ENCODE results near the gene IDE. TPM values are rescaled to one million over a fixed set of nuclear protein-coding genes. Genes with fewer than 3 reads are reported as not detected.

Gene IDE
- total and polyA plus RNA-seq, 9 donors, result 10.7 to 16.4 (median 12.8) TPM

DNA sequence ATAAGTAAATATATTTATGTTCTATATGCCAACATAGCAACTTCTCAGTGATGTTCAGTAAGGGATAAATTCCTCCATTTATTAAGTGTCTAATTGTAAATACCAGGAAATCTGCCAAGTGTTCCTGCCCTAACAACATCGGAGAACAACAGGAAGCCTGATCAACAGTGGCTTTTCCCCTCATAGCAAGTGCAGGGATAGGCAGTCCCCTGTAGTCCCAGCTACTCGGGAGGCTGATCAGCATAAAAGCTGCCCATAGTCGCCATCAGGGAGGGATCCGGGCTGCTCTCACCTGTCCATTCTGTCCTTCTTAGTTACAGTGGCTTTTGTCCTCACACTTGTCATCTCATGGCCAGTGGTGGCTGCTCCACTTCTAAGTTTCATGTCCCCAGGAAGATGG is 141.3 kb downstream of the IDE start:
- no peak overlapping the region for H3K4me3 ChIP-seq (ENCODE audit: low read length)
- H3K4me1 ChIP-seq (ENCODE audit: control insufficient read depth, insufficient read depth, low read length), result no peaks in the 10 kb centered on the region
- H3K27me3 ChIP-seq (ENCODE audit: control insufficient read depth, insufficient read depth, low read length), result no peaks in the 10 kb centered on the region
- H3K9me3 ChIP-seq (replicated peaks; ENCODE audit: control insufficient read depth, low read depth, low read length), result no peaks in the 10 kb centered on the region
- H3K27ac ChIP-seq (ENCODE audit: low read length), result peak overlapping the region; percentile 38
- DNase-seq, result peak; percentile 7
- no peaks in the 10 kb centered on the region for H3K36me3 ChIP-seq (ENCODE audit: control insufficient read depth, insufficient read depth, low read length)
- WGBS (ENCODE audit: insufficient coverage), result 38% methylated on average over 4 of the region's 4 CpGs

DNA sequence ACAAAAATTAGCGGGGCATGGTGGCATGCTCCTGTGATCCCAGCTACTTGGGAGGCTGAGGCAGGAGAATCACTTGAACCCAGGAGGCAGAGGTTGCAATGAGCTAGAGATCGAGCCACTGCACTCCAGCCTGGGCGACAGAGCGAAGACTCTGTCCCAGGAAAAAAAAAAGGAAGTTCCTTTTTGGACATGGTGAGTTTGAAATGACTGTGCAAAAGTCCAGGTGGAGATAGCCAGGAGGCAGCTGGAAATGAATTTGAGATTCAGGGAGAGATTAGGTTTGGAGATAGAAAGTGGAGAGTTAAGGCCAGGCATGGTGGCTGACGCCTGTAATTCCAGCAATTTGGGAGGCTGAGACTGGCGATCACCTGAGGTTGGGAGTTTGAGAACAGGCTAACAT is 143.8 kb downstream of the IDE start:
- DNase-seq, result no peak
- 84% methylated on average over 4 of the region's 6 CpGs for WGBS (ENCODE audit: insufficient coverage)
- no peak overlapping the region for H3K27ac ChIP-seq (ENCODE audit: low read length)
- H3K4me1 ChIP-seq (ENCODE audit: control insufficient read depth, insufficient read depth, low read length), result no peaks in the 10 kb centered on the region
- H3K4me3 ChIP-seq (ENCODE audit: low read length), result no peak overlapping the region
- H3K27me3 ChIP-seq (ENCODE audit: control insufficient read depth, insufficient read depth, low read length), result no peaks in the 10 kb centered on the region
- H3K36me3 ChIP-seq (ENCODE audit: control insufficient read depth, insufficient read depth, low read length), result no peaks in the 10 kb centered on the region
- H3K9me3 ChIP-seq (replicated peaks; ENCODE audit: control insufficient read depth, low read depth, low read length), result no peaks in the 10 kb centered on the region

- no peak overlapping the region for H3K4me3 ChIP-seq (ENCODE audit: low read length)
- H3K27ac ChIP-seq (ENCODE audit: low read length), result no peak overlapping the region
- no peaks in the 10 kb centered on the region for H3K36me3 ChIP-seq (ENCODE audit: control insufficient read depth, insufficient read depth, low read length)
- peaks cover 24% of the 10 kb centered on the region for H3K27me3 ChIP-seq (ENCODE audit: control insufficient read depth, insufficient read depth, low read length)
- H3K4me1 ChIP-seq (ENCODE audit: control insufficient read depth, insufficient read depth, low read length), result peaks cover 6% of the 10 kb centered on the region
- DNase-seq, result no peak
- H3K9me3 ChIP-seq (replicated peaks; ENCODE audit: control insufficient read depth, low read depth, low read length), result no peaks in the 10 kb centered on the region
Measured at GRCh38 chr10:92421550-92421949, 152.3 kb downstream of the IDE start.

DNA sequence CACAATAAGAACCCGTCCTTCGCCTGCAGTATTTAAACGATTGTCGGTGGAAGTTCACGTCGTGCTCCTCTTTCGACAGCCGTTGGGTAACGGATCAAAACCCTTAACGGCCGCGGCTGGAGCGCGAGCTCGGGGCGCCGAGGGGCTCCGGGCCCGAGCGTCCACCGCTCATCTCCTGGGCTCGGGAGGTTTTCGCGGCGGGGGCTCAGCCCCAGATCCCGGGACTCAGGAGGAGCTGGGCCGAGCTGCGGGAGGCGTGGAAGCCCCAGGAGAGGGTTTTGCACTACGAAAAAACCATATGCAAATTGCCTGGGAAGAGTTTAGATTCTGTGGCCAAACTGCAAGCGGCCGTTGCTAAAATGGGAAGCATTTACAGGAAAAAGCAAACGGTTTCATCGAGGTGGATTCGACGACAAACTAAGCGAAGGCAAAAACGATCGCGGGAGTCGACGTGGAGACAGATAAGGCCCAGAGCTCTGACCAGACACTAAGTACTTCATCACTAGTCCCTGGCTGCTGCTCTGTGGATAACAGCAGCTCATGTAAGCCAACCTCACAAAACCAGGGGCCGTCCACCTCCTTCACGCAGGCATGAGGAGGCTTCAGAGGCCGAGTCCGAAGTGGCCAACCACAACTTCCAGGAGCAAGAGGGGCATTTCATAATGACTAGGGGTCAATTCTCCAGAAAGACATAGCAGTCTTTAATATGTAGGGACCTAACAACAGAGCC is 153.2 kb downstream of the IDE start:
- H3K9me3 ChIP-seq (replicated peaks; ENCODE audit: control insufficient read depth, low read depth, low read length), result no peaks in the 10 kb centered on the region
- H3K36me3 ChIP-seq (ENCODE audit: control insufficient read depth, insufficient read depth, low read length), result no peaks in the 10 kb centered on the region
- H3K27ac ChIP-seq (ENCODE audit: low read length), result no peak overlapping the region
- peak; percentile 17 for DNase-seq
- H3K4me1 ChIP-seq (ENCODE audit: control insufficient read depth, insufficient read depth, low read length), result peaks cover 6% of the 10 kb centered on the region
- 4% methylated on average over 42 of the region's 46 CpGs for WGBS (ENCODE audit: insufficient coverage)
- H3K4me3 ChIP-seq (ENCODE audit: low read length), result peak overlapping the region; percentile 26
- peaks cover 24% of the 10 kb centered on the region for H3K27me3 ChIP-seq (ENCODE audit: control insufficient read depth, insufficient read depth, low read length)

DNA sequence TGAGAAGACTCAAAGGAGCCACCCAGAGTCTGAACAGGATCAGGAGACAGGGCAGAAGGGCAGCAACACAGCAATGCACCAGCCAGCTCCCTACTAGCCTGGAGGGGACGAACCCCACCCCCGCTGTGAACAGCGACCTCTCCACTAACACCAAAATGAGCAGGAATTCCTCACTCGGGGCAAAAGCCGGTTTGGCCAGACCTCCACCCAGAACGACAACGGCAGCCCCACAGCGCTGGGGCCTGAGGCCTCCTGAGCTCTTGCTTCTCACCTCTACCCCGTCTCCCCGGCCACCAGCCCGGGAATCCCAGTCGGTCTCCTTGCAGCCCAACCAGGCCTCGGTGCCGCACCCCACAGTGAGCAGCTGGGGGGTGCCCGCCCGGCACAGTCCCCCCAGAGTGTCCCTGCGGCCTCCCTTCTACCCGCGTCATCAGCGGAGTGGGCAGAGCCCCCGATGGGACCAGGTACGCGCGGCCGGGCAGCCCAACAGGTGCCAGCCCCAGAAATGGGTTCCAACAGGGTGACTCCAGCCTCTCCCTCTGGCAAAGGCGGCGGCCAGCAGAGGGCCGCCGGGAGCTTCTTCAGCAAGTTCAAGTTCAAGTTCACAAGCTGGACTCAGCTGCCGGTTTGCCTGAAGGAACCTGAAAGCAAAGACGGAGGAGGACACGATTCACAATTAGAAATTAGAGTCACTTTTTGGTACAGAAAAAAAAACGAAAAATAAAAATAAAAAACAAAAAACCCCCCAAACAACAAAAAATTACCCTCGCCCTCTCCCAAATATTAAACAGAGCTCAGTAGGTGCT is 153.9 kb downstream of the IDE start:
- Histone ChIP-seq H3K4me3 (ENCODE audit: low read length) (peak overlapping the region; percentile 26), H3K27me3 (ENCODE audit: control insufficient read depth, insufficient read depth, low read length) (peaks cover 24% of the 10 kb centered on the region), H3K4me1 (ENCODE audit: control insufficient read depth, insufficient read depth, low read length) (peaks cover 6% of the 10 kb centered on the region), H3K36me3 (ENCODE audit: control insufficient read depth, insufficient read depth, low read length) (no peaks in the 10 kb centered on the region), H3K27ac (ENCODE audit: low read length) (no peak overlapping the region), H3K9me3 (replicated peaks; ENCODE audit: control insufficient read depth, low read depth, low read length) (no peaks in the 10 kb centered on the region)
- WGBS (ENCODE audit: insufficient coverage), result 13% methylated on average over 31 of the region's 34 CpGs
- peak; percentile 53 for DNase-seq

- peaks cover 6% of the 10 kb centered on the region for H3K4me1 ChIP-seq (ENCODE audit: control insufficient read depth, insufficient read depth, low read length)
- no peaks in the 10 kb centered on the region for H3K9me3 ChIP-seq (replicated peaks; ENCODE audit: control insufficient read depth, low read depth, low read length)
- no peak overlapping the region for H3K27ac ChIP-seq (ENCODE audit: low read length)
- H3K36me3 ChIP-seq (ENCODE audit: control insufficient read depth, insufficient read depth, low read length), result no peaks in the 10 kb centered on the region
- DNase-seq, result no peak
- H3K4me3 ChIP-seq (ENCODE audit: low read length), result no peak overlapping the region
- 93% methylated on average over 5 of the region's 7 CpGs for WGBS (ENCODE audit: insufficient coverage)
- peaks cover 24% of the 10 kb centered on the region for H3K27me3 ChIP-seq (ENCODE audit: control insufficient read depth, insufficient read depth, low read length)
Measured at GRCh38 chr10:92418891-92419290, 155.0 kb downstream of the IDE start.

DNA sequence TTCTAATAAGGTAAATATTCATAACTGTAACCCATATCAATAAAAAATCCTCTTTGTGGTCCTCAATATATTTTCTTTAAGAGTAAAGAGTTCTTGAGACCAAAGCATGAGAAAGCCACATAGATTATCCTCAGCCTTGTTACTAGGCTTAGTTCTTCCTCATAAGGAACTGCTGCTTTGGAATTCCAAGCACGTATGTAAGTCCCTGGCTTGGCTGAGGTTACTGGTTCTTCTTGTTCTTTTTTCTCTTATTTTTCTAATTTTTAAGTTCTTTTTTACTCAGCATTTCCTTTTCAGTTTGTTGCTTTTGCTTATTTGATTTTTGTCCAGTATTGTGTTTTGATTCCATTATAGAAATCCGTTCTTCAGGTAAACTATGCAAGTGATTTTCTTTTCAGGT is 155.7 kb downstream of the IDE start:
- H3K9me3 ChIP-seq (replicated peaks; ENCODE audit: control insufficient read depth, low read depth, low read length), result no peaks in the 10 kb centered on the region
- H3K36me3 ChIP-seq (ENCODE audit: control insufficient read depth, insufficient read depth, low read length), result no peaks in the 10 kb centered on the region
- no CpG with 5 or more reads among the region's 2 CpGs for WGBS (ENCODE audit: insufficient coverage)
- H3K4me3 ChIP-seq (ENCODE audit: low read length), result no peak overlapping the region
- H3K27ac ChIP-seq (ENCODE audit: low read length), result no peak overlapping the region
- peaks cover 6% of the 10 kb centered on the region for H3K4me1 ChIP-seq (ENCODE audit: control insufficient read depth, insufficient read depth, low read length)
- DNase-seq, result no peak
- H3K27me3 ChIP-seq (ENCODE audit: control insufficient read depth, insufficient read depth, low read length), result peaks cover 24% of the 10 kb centered on the region

DNA sequence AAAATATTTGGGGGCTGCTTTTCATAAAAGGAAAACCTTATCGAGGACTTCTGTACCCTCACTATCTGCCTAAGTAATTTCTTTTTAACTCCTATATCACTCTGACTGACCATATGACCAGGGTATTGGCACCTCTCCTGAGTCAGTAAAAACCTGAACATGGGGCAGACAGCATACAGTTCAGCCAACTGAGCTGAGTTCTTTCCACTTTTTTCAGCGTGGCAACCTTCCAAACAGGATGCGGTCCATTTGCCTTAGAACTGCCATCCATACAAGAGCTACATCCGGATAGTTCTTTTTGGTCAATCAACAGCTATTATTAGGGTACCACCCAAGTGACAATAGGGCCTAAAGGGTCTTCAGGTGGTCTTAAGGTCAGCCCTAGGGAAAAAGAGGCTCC is 160.4 kb downstream of the IDE start:
- no peak overlapping the region for H3K4me3 ChIP-seq (ENCODE audit: low read length)
- H3K27me3 ChIP-seq (ENCODE audit: control insufficient read depth, insufficient read depth, low read length), result peaks cover under 1% of the 10 kb centered on the region
- DNase-seq, result no peak
- WGBS (ENCODE audit: insufficient coverage), result 71% methylated on average over 3 of the region's 4 CpGs
- no peak overlapping the region for H3K27ac ChIP-seq (ENCODE audit: low read length)
- no peaks in the 10 kb centered on the region for H3K36me3 ChIP-seq (ENCODE audit: control insufficient read depth, insufficient read depth, low read length)
- H3K9me3 ChIP-seq (replicated peaks; ENCODE audit: control insufficient read depth, low read depth, low read length), result no peaks in the 10 kb centered on the region
- no peaks in the 10 kb centered on the region for H3K4me1 ChIP-seq (ENCODE audit: control insufficient read depth, insufficient read depth, low read length)

- DNase-seq, result no peak
- WGBS (ENCODE audit: insufficient coverage), result 90% methylated on average over 9 of the region's 9 CpGs
- no peaks in the 10 kb centered on the region for H3K27me3 ChIP-seq (ENCODE audit: control insufficient read depth, insufficient read depth, low read length)
Measured at GRCh38 chr10:92413011-92413410, 160.9 kb downstream of the IDE start.

DNA sequence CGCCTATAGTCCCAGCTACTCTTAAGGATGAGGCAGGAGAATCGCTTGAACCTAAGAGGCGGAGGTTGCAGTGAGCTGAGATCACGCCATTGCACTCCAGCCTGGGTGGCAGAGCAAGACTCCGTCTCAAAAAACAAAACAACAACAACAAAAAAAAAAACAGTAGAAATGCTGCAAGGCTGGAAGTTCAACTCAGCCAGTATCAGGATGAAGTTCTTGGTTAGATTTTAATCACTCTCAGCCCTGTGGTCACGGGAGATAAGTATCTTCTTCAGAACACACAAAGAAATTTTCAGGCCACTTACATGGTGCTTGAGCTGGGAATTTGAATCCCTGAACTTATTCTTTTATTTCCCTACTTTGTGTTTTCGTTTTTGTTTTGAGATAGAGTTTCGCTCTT is 162.5 kb downstream of the IDE start:
- WGBS (ENCODE audit: insufficient coverage), result 100% methylated on average over 1 of the region's 8 CpGs
- Histone ChIP-seq H3K9me3 (replicated peaks; ENCODE audit: control insufficient read depth, low read depth, low read length) (no peaks in the 10 kb centered on the region), H3K27me3 (ENCODE audit: control insufficient read depth, insufficient read depth, low read length) (peaks cover 4% of the 10 kb centered on the region), H3K4me3 (ENCODE audit: low read length) (no peak overlapping the region), H3K36me3 (ENCODE audit: control insufficient read depth, insufficient read depth, low read length) (no peaks in the 10 kb centered on the region), H3K27ac (ENCODE audit: low read length) (no peak overlapping the region), H3K4me1 (ENCODE audit: control insufficient read depth, insufficient read depth, low read length) (no peaks in the 10 kb centered on the region)
- DNase-seq, result no peak

More at GRCh38 chr10:92413011-92413410, 160.9 kb downstream of the IDE start:
- Histone ChIP-seq H3K27ac (ENCODE audit: low read length) (no peak overlapping the region), H3K36me3 (ENCODE audit: control insufficient read depth, insufficient read depth, low read length) (no peaks in the 10 kb centered on the region), H3K4me1 (ENCODE audit: control insufficient read depth, insufficient read depth, low read length) (no peaks in the 10 kb centered on the region), H3K4me3 (ENCODE audit: low read length) (no peak overlapping the region), H3K9me3 (replicated peaks; ENCODE audit: control insufficient read depth, low read depth, low read length) (no peaks in the 10 kb centered on the region)

Data from muscle of leg (tissue), 11 donors.